Mucosa of stomach (tissue), 1 donor: Measurements from ENCODE around the gene TMED7.

Experiments
- H3K27me3 ChIP-seq: one replicate; pipeline ENCODE4 v1.7.0; 2013; ENCODE audit warnings: mild to moderate bottlenecking, low read length; ENCODE audit not compliant: control insufficient read depth, insufficient read depth
- H3K36me3 ChIP-seq: one replicate; pipeline ENCODE4 v1.7.0; 2013; ENCODE audit warnings: low read length; ENCODE audit not compliant: control insufficient read depth, insufficient read depth
- H3K4me1 ChIP-seq: one replicate; pipeline ENCODE4 v1.7.0; 2013; ENCODE audit warnings: mild to moderate bottlenecking, low read length; ENCODE audit not compliant: control insufficient read depth, insufficient read depth
- H3K4me3 ChIP-seq: one replicate; pipeline ENCODE4 v1.7.0; 2013; ENCODE audit warnings: low read length
- H3K9ac ChIP-seq: one replicate; pipeline ENCODE4 v1.7.0; 2013; ENCODE audit warnings: mild to moderate bottlenecking, low read length, moderate library complexity
- H3K9me3 ChIP-seq: one replicate; pipeline ENCODE4 v1.7.0; 2013; ENCODE audit warnings: mild to moderate bottlenecking, low read length, moderate library complexity; ENCODE audit not compliant: control insufficient read depth
- donor health status: Pancreatic carcinoma.

Gene TMED7

GRCh38 chr5:115577741-115578140 lies 48.1 kb downstream of the TMED7 start:
- Histone ChIP-seq H3K9ac (no peak overlapping the region), H3K4me3 (no peak overlapping the region), H3K9me3 (no peaks in the 10 kb centered on the region), H3K27me3 (no peaks in the 10 kb centered on the region), H3K4me1 (no peaks in the 10 kb centered on the region), H3K36me3 (no peaks in the 10 kb centered on the region)

- Histone ChIP-seq H3K9me3 (no peaks in the 10 kb centered on the region), H3K4me3 (no peak overlapping the region), H3K27me3 (no peaks in the 10 kb centered on the region), H3K36me3 (no peaks in the 10 kb centered on the region), H3K9ac (no peak overlapping the region), H3K4me1 (no peaks in the 10 kb centered on the region)
Observed at GRCh38 chr5:115577329-115577728, 48.5 kb downstream of the TMED7 start.

GRCh38 chr5:115575167-115576070 lies 50.4 kb downstream of the TMED7 start:
- H3K4me1 ChIP-seq = no peaks in the 10 kb centered on the region
- no peaks in the 10 kb centered on the region for H3K9me3 ChIP-seq
- no peaks in the 10 kb centered on the region for H3K27me3 ChIP-seq
- no peaks in the 10 kb centered on the region for H3K36me3 ChIP-seq
- no peak overlapping the region for H3K9ac ChIP-seq
- no peak overlapping the region for H3K4me3 ChIP-seq

GRCh38 chr5:115573133-115573532 lies 52.7 kb downstream of the TMED7 start:
- Histone ChIP-seq H3K9me3 (no peaks in the 10 kb centered on the region), H3K36me3 (no peaks in the 10 kb centered on the region), H3K4me3 (no peak overlapping the region), H3K27me3 (no peaks in the 10 kb centered on the region), H3K9ac (no peak overlapping the region), H3K4me1 (no peaks in the 10 kb centered on the region)

- Histone ChIP-seq H3K36me3 (no peaks in the 10 kb centered on the region), H3K9ac (no peak overlapping the region), H3K9me3 (no peaks in the 10 kb centered on the region), H3K4me1 (no peaks in the 10 kb centered on the region), H3K27me3 (no peaks in the 10 kb centered on the region), H3K4me3 (no peak overlapping the region)
Observed at GRCh38 chr5:115571441-115571878, 54.4 kb downstream of the TMED7 start.

- H3K9me3 ChIP-seq = no peaks in the 10 kb centered on the region
- no peaks in the 10 kb centered on the region for H3K36me3 ChIP-seq
- peaks cover 6% of the 10 kb centered on the region for H3K4me1 ChIP-seq
- H3K27me3 ChIP-seq = no peaks in the 10 kb centered on the region
- H3K4me3 ChIP-seq = no peak overlapping the region
- H3K9ac ChIP-seq = no peak overlapping the region
Observed at GRCh38 chr5:115568668-115569067, 57.2 kb downstream of the TMED7 start.

GRCh38 chr5:115565233-115565632 lies 60.6 kb downstream of the TMED7 start:
- no peaks in the 10 kb centered on the region for H3K9me3 ChIP-seq
- no peaks in the 10 kb centered on the region for H3K36me3 ChIP-seq
- no peak overlapping the region for H3K4me3 ChIP-seq
- H3K4me1 ChIP-seq = peaks cover 6% of the 10 kb centered on the region
- no peaks in the 10 kb centered on the region for H3K27me3 ChIP-seq
- no peak overlapping the region for H3K9ac ChIP-seq
